Neuron (in vitro differentiated cells): ENCODE results near the gene SST.

ENCODE experiments used
- H2AFZ ChIP-seq: one replicate; pipeline ENCODE4 v1.6.1; 2013; ENCODE audit warnings: low read depth, mild to moderate bottlenecking, inconsistent platforms, low read length, moderate library complexity
- H3K27me3 ChIP-seq: one replicate; pipeline ENCODE4 v1.6.1; 2013; ENCODE audit warnings: low read length; ENCODE audit not compliant: insufficient read depth
- H3K36me3 ChIP-seq: one replicate; pipeline ENCODE4 v1.6.1; 2013; ENCODE audit warnings: low read length; ENCODE audit not compliant: insufficient read depth
- H3K4me1 ChIP-seq: one replicate; pipeline ENCODE4 v1.6.1; 2013; ENCODE audit warnings: low read length; ENCODE audit not compliant: insufficient read depth
- H3K4me3 ChIP-seq: 2 replicates; pipeline ENCODE4 v1.5.1; 2013; ENCODE audit warnings: mild to moderate bottlenecking, low read length, moderate library complexity
- H3K9me3 ChIP-seq: one replicate; pipeline ENCODE4 v1.6.1; 2013; ENCODE audit warnings: low read length

SST gene

GRCh38 chr3:187640569-187641059 lies 29.6 kb downstream of the SST start:
- Histone ChIP-seq H3K4me1 (no peaks in the 10 kb centered on the region), H2AFZ (no peak overlapping the region), H3K9me3 (no peaks in the 10 kb centered on the region), H3K36me3 (no peaks in the 10 kb centered on the region), H3K27me3 (no peaks in the 10 kb centered on the region), H3K4me3 (no peak overlapping the region)

- Histone ChIP-seq H3K4me1 (no peaks in the 10 kb centered on the region), H3K27me3 (no peaks in the 10 kb centered on the region), H3K4me3 (no peak overlapping the region), H2AFZ (no peak overlapping the region), H3K36me3 (no peaks in the 10 kb centered on the region), H3K9me3 (no peaks in the 10 kb centered on the region)
These were observed 30.1 kb downstream of the SST start for GRCh38 chr3:187639927-187640568.

GRCh38 chr3:187636528-187636927 lies 33.7 kb downstream of the SST start:
- Histone ChIP-seq H3K4me1 (no peaks in the 10 kb centered on the region), H3K27me3 (no peaks in the 10 kb centered on the region), H3K4me3 (no peak overlapping the region), H2AFZ (no peak overlapping the region), H3K9me3 (no peaks in the 10 kb centered on the region), H3K36me3 (no peaks in the 10 kb centered on the region)

GRCh38 chr3:187630404-187630803 lies 39.8 kb downstream of the SST start:
- Histone ChIP-seq H3K36me3 (no peaks in the 10 kb centered on the region), H3K4me1 (no peaks in the 10 kb centered on the region), H3K4me3 (no peak overlapping the region), H2AFZ (no peak overlapping the region), H3K27me3 (no peaks in the 10 kb centered on the region), H3K9me3 (no peaks in the 10 kb centered on the region)

- no peak overlapping the region for H2AFZ ChIP-seq
- H3K27me3 ChIP-seq = no peaks in the 10 kb centered on the region
- H3K36me3 ChIP-seq = no peaks in the 10 kb centered on the region
- H3K9me3 ChIP-seq = no peaks in the 10 kb centered on the region
- H3K4me1 ChIP-seq = no peaks in the 10 kb centered on the region
- no peak overlapping the region for H3K4me3 ChIP-seq
These were observed 40.5 kb downstream of the SST start for GRCh38 chr3:187629711-187630110.

GRCh38 chr3:187628169-187628568 lies 42.0 kb downstream of the SST start:
- Histone ChIP-seq H3K27me3 (no peaks in the 10 kb centered on the region), H3K9me3 (no peaks in the 10 kb centered on the region)

GRCh38 chr3:187626581-187626980 lies 43.6 kb downstream of the SST start:
- Histone ChIP-seq H3K4me3 (no peak overlapping the region), H2AFZ (no peak overlapping the region), H3K27me3 (no peaks in the 10 kb centered on the region), H3K36me3 (no peaks in the 10 kb centered on the region), H3K4me1 (no peaks in the 10 kb centered on the region), H3K9me3 (no peaks in the 10 kb centered on the region)

More at GRCh38 chr3:187628169-187628568, 42.0 kb downstream of the SST start:
- H3K36me3 ChIP-seq = no peaks in the 10 kb centered on the region
- H2AFZ ChIP-seq = no peak overlapping the region
- H3K4me1 ChIP-seq = no peaks in the 10 kb centered on the region
- no peak overlapping the region for H3K4me3 ChIP-seq

- Histone ChIP-seq H2AFZ (no peak overlapping the region), H3K27me3 (no peaks in the 10 kb centered on the region), H3K9me3 (no peaks in the 10 kb centered on the region), H3K36me3 (no peaks in the 10 kb centered on the region), H3K4me1 (no peaks in the 10 kb centered on the region), H3K4me3 (no peak overlapping the region)
These were observed 45.6 kb downstream of the SST start for GRCh38 chr3:187624588-187624987.

GRCh38 chr3:187623285-187623814 lies 46.8 kb downstream of the SST start:
- Histone ChIP-seq H3K9me3 (no peaks in the 10 kb centered on the region), H3K4me1 (no peaks in the 10 kb centered on the region), H2AFZ (no peak overlapping the region), H3K4me3 (no peak overlapping the region), H3K27me3 (no peaks in the 10 kb centered on the region), H3K36me3 (no peaks in the 10 kb centered on the region)

GRCh38 chr3:187621881-187622280 lies 48.3 kb downstream of the SST start:
- Histone ChIP-seq H3K4me1 (no peaks in the 10 kb centered on the region), H3K9me3 (no peaks in the 10 kb centered on the region), H3K27me3 (no peaks in the 10 kb centered on the region), H2AFZ (no peak overlapping the region), H3K36me3 (no peaks in the 10 kb centered on the region), H3K4me3 (no peak overlapping the region)

- Histone ChIP-seq H3K9me3 (no peaks in the 10 kb centered on the region), H3K4me1 (no peaks in the 10 kb centered on the region), H2AFZ (no peak overlapping the region), H3K36me3 (no peaks in the 10 kb centered on the region), H3K4me3 (no peak overlapping the region), H3K27me3 (no peaks in the 10 kb centered on the region)
These were observed 50.7 kb downstream of the SST start for GRCh38 chr3:187619461-187619860.
